Activated naive CD4-positive, alpha-beta T cell treated with anti-CD3 and anti-CD28 coated beads, Interleukin-2, amount 50 U/mL, for 72 hours (primary cell): Measurements from ENCODE around the gene PKIG. TPM values are rescaled to one million over a fixed set of nuclear protein-coding genes. Genes with fewer than 3 reads are reported as not detected.
A peak's percentile ranks its signal among the peaks of the same experiment; 100 is the strongest.

ENCODE experiments used
- ATAC-seq, 2 donors: fragments of 150-1000 bp; cut with Tn5 transposase; 2 replicates each; pipeline ENCODE4 v1.10.0; 2021; ENCODE audit warnings: mild to moderate bottlenecking in 2 of 2, moderate library complexity in 2 of 2
- DNase-seq, 2 donors: peaks; one replicate each; pipeline ENCODE4 v3.0.0; 2021 to 2022; ENCODE audit warnings: low spot score in 2 of 2
- H3K27ac Mint-ChIP-seq, 2 donors: one replicate each; pipeline ENCODE4 v1.8.0; 2022; ENCODE audit warnings: mild to moderate bottlenecking in 2 of 2, mixed read lengths in 2 of 2
- H3K36me3 Mint-ChIP-seq, 2 donors: one replicate each; pipeline ENCODE4 v1.8.0; 2022; ENCODE audit warnings: mixed read lengths in 2 of 2
- H3K9me3 Mint-ChIP-seq, 2 donors: one replicate each; pipeline ENCODE4 v1.8.0; 2022; ENCODE audit warnings: mixed read lengths in 2 of 2
- total RNA-seq, 2 donors: library from RNA; stranded (reverse); gene quantifications; one replicate each; pipeline ENCODE4 v1.2.3, GENCODE V29; 2022

The PKIG gene
- total RNA-seq, 2 donors from 2014 or later: 2.0 to 10.5 TPM

DNA sequence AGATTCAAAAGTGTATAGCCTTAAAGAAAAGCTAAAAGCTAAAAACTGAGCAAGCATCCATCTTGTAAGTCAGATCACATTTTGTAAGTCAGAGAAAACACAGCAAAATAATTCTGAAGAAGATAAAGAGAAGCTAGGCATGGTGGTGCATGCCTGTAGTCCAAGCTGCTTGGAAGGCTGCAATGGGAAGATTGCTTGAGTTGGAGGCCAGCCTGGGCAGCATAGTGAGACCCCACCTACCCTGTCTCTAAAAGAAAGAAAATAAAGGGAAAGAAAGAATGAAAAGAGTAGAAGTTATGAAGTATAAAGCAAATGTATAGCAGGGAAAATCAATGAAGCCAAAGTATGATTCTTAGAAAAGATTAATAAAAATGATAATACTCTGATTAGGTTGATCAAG lies 20.5 kb upstream of the PKIG start:
- no peak overlapping the region for H3K27ac Mint-ChIP-seq
- H3K9me3 Mint-ChIP-seq: no peaks in the 10 kb centered on the region
- H3K36me3 Mint-ChIP-seq: no peaks in the 10 kb centered on the region
- DNase-seq (no peak), ATAC-seq (no peak)

- DNase-seq: no peak
- H3K9me3 Mint-ChIP-seq: no peaks in the 10 kb centered on the region
- H3K27ac Mint-ChIP-seq: peak overlapping the region in 1 of 2 donors; percentile 14
- no peaks in the 10 kb centered on the region for H3K36me3 Mint-ChIP-seq
- no peak for ATAC-seq
These were observed 16.4 kb upstream of the PKIG start for GRCh38 chr20:44566018-44566417.

GRCh38 chr20:44566811-44567210 lies 15.6 kb upstream of the PKIG start:
- ATAC-seq: no peak
- Mint-ChIP-seq H3K36me3 (no peaks in the 10 kb centered on the region), H3K9me3 (no peaks in the 10 kb centered on the region), H3K27ac (no peak overlapping the region)
- DNase-seq: no peak

GRCh38 chr20:44570367-44570766 lies 12.0 kb upstream of the PKIG start:
- ATAC-seq (no peak), DNase-seq (no peak)
- peak overlapping the region in 1 of 2 donors; percentile 13 for H3K27ac Mint-ChIP-seq
- no peaks in the 10 kb centered on the region for H3K36me3 Mint-ChIP-seq
- no peaks in the 10 kb centered on the region for H3K9me3 Mint-ChIP-seq

DNA sequence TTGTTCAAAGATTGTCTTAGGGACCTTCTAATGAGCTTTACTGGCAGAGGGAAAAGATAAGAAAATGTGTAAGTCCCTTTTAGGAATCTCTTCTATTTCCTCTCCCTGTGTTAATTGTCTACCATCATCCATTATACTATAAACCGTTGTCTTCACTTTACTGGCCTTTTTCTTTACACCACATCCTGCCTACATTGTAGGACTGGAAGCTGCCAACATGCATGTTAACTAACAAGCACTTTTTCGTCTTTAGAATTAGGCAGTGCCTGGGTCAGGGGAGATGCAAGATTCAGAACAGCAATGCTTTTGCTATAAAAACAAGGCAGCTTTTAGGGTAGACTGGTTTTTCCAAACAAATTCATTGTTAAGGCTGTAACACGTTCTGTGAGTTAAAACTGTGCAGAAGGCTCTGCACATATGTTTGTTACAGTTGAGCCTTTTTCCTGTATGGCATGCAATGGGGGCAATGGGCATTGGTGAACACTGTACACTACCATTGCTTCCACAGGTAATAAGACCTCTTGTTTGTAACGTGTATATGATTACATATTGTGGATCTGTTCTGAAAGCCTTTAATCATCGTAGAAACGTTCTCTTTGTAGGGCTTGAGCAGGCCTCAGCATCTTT lies 10.9 kb upstream of the PKIG start:
- Mint-ChIP-seq H3K36me3 (no peaks in the 10 kb centered on the region), H3K27ac (no peak overlapping the region), H3K9me3 (no peaks in the 10 kb centered on the region)
- ATAC-seq (no peak), DNase-seq (no peak)

GRCh38 chr20:44572551-44573500 lies 9.6 kb upstream of the PKIG start:
- ATAC-seq (no peak), DNase-seq (no peak)
- peak overlapping the region in 1 of 2 donors; percentile 32 for H3K27ac Mint-ChIP-seq
- H3K36me3 Mint-ChIP-seq: no peaks in the 10 kb centered on the region
- H3K9me3 Mint-ChIP-seq: no peaks in the 10 kb centered on the region

GRCh38 chr20:44573501-44573869 lies 8.9 kb upstream of the PKIG start:
- no peak for ATAC-seq
- Mint-ChIP-seq H3K36me3 (no peaks in the 10 kb centered on the region), H3K27ac (peak overlapping the region in 1 of 2 donors; percentile 32), H3K9me3 (no peaks in the 10 kb centered on the region)
- no peak for DNase-seq

DNA sequence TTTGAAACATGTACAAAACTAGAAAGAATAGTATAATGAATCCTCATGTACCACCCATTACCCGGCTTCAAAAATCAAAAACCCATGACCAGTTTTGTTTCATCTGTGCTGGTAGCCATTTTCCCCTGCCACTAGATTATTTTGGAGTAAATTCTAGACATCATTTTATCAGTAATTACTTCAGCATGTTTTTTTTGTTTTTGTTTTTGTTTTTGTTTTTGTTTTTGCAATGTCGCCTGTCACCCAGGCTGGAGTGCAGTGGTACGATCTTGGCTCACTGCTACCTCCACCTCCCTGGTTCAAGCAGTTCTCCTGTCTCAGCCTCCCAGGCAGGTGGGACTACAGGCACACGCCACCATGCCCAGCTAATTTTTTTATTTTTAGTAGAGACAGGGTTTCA lies 8.0 kb upstream of the PKIG start:
- no peak for DNase-seq
- no peak for ATAC-seq
- H3K27ac Mint-ChIP-seq: no peak overlapping the region
- no peaks in the 10 kb centered on the region for H3K36me3 Mint-ChIP-seq
- H3K9me3 Mint-ChIP-seq: no peaks in the 10 kb centered on the region

GRCh38 chr20:44576297-44576696 lies 6.1 kb upstream of the PKIG start:
- Mint-ChIP-seq H3K36me3 (no peaks in the 10 kb centered on the region), H3K27ac (no peak overlapping the region), H3K9me3 (no peaks in the 10 kb centered on the region)
- DNase-seq: no peak
- peak in 1 of 2 donors; percentile 41 for ATAC-seq

GRCh38 chr20:44579313-44580081 lies 2.9 kb upstream of the PKIG start:
- ATAC-seq (peak in 1 of 2 donors; percentile 37), DNase-seq (no peak)
- H3K36me3 Mint-ChIP-seq: no peaks in the 10 kb centered on the region
- no peaks in the 10 kb centered on the region for H3K9me3 Mint-ChIP-seq
- H3K27ac Mint-ChIP-seq: no peak overlapping the region

DNA sequence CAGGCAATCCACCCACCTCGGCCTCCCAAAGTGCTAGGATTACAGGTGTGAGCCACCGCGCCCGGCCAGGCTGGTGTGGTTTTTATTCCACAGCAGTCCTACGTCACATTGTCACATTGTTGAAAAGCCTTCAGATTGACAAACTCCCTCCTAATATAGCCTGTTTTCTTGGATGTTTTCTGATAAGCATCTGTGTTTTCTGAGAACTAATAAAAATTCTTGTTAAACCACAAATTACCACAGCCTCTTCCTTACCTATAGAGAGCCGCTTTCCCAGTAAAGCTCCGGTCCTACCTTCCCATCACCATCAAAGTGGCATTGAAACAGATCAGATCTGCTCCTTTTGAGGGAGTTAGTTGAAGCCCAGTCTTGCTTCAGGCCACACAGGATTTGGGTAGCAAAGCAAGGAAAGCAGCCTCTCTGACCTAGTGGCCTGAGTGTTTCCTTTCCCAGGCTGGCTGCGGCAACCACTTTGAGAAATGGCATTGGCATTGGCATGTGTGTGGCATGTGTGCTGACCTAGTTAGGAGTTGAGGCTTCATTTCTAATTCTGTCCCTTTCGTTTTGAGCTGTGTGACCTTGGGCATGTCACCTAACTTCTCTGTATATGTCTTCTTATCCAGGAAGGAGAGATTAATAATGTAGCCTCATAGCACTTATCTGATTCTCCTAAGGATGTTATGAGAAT lies 1.7 kb upstream of the PKIG start:
- Mint-ChIP-seq H3K36me3 (no peaks in the 10 kb centered on the region), H3K27ac (no peak overlapping the region), H3K9me3 (peaks cover 0 to 2% of the 10 kb centered on the region in 2 donors)
- DNase-seq (no peak), ATAC-seq (no peak)

- DNase-seq: no peak
- peak overlapping the region in 1 of 2 donors; percentile 30 for H3K27ac Mint-ChIP-seq
- H3K9me3 Mint-ChIP-seq: peaks cover 0 to 4% of the 10 kb centered on the region in 2 donors
- H3K36me3 Mint-ChIP-seq: no peaks in the 10 kb centered on the region
- ATAC-seq: no peak
These were observed 864 bp upstream of the PKIG start for GRCh38 chr20:44581515-44581914.

GRCh38 chr20:44583157-44583556 lies 778 bp downstream of the PKIG start:
- no peak for ATAC-seq
- no peak overlapping the region for H3K27ac Mint-ChIP-seq
- H3K36me3 Mint-ChIP-seq: no peaks in the 10 kb centered on the region
- H3K9me3 Mint-ChIP-seq: peaks cover 0 to 4% of the 10 kb centered on the region in 2 donors
- no peak for DNase-seq

- Mint-ChIP-seq H3K36me3 (no peaks in the 10 kb centered on the region), H3K27ac (no peak overlapping the region), H3K9me3 (peaks cover 0 to 4% of the 10 kb centered on the region in 2 donors)
- ATAC-seq (no peak), DNase-seq (no peak)
These were observed 1.8 kb downstream of the PKIG start for GRCh38 chr20:44584162-44584561.

- Mint-ChIP-seq H3K36me3 (no peaks in the 10 kb centered on the region), H3K9me3 (peaks cover 0 to 4% of the 10 kb centered on the region in 2 donors), H3K27ac (peak overlapping the region; percentile 21 to 44)
- no peak for DNase-seq
- peak in 1 of 2 donors; percentile 50 for ATAC-seq
These were observed 2.9 kb downstream of the PKIG start for GRCh38 chr20:44585057-44585963.
